CD4-positive, alpha-beta memory T cell (primary cell): ENCODE measurements around the gene UPF2. TPM values are rescaled to one million over a fixed set of nuclear protein-coding genes. Genes with fewer than 3 reads are reported as not detected.

Experiments used
- CTCF ChIA-PET: fragments of 350-600 bp; sonication (Branson Sonifier 250); formaldehyde crosslinking; loops from one replicate; lab custom pipeline; 2021; ENCODE audit warnings: inconsistent platforms; ENCODE audit not compliant: partially characterized antibody; lab: Charles Lee
- POLR2A ChIA-PET: fragments of 350-600 bp; sonication (Branson Sonifier 250); formaldehyde crosslinking; loops from one replicate; lab custom pipeline; 2021; ENCODE audit not compliant: partially characterized antibody; lab: Charles Lee
- DNase-seq, 5 donors: peaks; one replicate each; pipeline versions ENCODE4 v3.0.0 to v3.0.0-alpha.2; 2020 to 2022; ENCODE audit warnings: mixed read lengths in 1 of 5
- H3K27ac ChIP-seq: one replicate; pipeline ENCODE4 v1.7.0; 2013; ENCODE audit warnings: low read depth, low read length
- H3K27me3 ChIP-seq: 2 replicates; pipeline ENCODE4 v1.7.0; 2013; ENCODE audit warnings: mild to moderate bottlenecking, low read length, moderate library complexity; ENCODE audit not compliant: insufficient read depth
- H3K36me3 ChIP-seq: 2 replicates; pipeline ENCODE4 v1.7.0; 2013; ENCODE audit warnings: mild to moderate bottlenecking, low read length, moderate library complexity; ENCODE audit not compliant: insufficient read depth
- H3K4me1 ChIP-seq: 2 replicates; pipeline ENCODE4 v1.7.0; 2013; ENCODE audit warnings: mild to moderate bottlenecking, low read length, moderate library complexity; ENCODE audit not compliant: insufficient read depth
- H3K4me3 ChIP-seq, 2 donors: one replicate each; pipeline ENCODE4 v1.7.0; 2013; ENCODE audit warnings: low read length in 2 of 2, mild to moderate bottlenecking in 1 of 2
- H3K9me3 ChIP-seq, 2 donors: one replicate each; pipeline ENCODE4 v1.7.0; 2013; ENCODE audit warnings: low read length in 2 of 2, control low read depth in 1 of 2; ENCODE audit not compliant: control insufficient read depth in 1 of 2
- H3K27ac Mint-ChIP-seq, 7 donors: one replicate each; pipeline ENCODE4 v1.8.0; 2020 to 2021; ENCODE audit warnings: mixed read lengths in 7 of 7, mild to moderate bottlenecking in 6 of 7, inconsistent platforms in 3 of 7, moderate library complexity in 3 of 7
- H3K27me3 Mint-ChIP-seq, 2 donors: one replicate each; pipeline ENCODE4 v1.8.0; 2020 to 2021; ENCODE audit warnings: mixed read lengths in 2 of 2
- H3K36me3 Mint-ChIP-seq, 2 donors: one replicate each; pipeline ENCODE4 v1.8.0; 2020 to 2021; ENCODE audit warnings: mixed read lengths in 2 of 2, inconsistent platforms in 1 of 2, mild to moderate bottlenecking in 1 of 2
- H3K4me1 Mint-ChIP-seq, 4 donors: one replicate each; pipeline ENCODE4 v1.8.0; 2020 to 2021; ENCODE audit warnings: mixed read lengths in 4 of 4, mild to moderate bottlenecking in 1 of 4
- H3K4me3 Mint-ChIP-seq, 8 donors: one replicate each; pipeline ENCODE4 v1.8.0; 2020 to 2021; ENCODE audit warnings: mixed read lengths in 8 of 8, mild to moderate bottlenecking in 7 of 8, moderate library complexity in 6 of 8, inconsistent platforms in 3 of 8
- H3K9me3 Mint-ChIP-seq, 8 donors: one replicate each; pipeline ENCODE4 v1.8.0; 2020 to 2021; ENCODE audit warnings: mixed read lengths in 8 of 8, mild to moderate bottlenecking in 5 of 8, inconsistent platforms in 3 of 8, moderate library complexity in 1 of 8
- intact Hi-C: fragments of 100-400 bp; cut with micrococcal nuclease; formaldehyde crosslinking; loops from one replicate; pipeline ENCODE4 v1.15.1; 2023
- polyA plus RNA-seq, 2 donors: library from polyadenylated mRNA; unstranded; fragments of 300-500 nt; fragmentation: Illumina TruSeq; gene quantifications; one replicate each; pipeline ENCODE4 v1.2.3, GENCODE V29; 2021
- total RNA-seq, 2 experiments: library from RNA; stranded (reverse); gene quantifications; one replicate each; pipeline ENCODE4 v1.2.3, GENCODE V29; 2021

UPF2 gene
- total and polyA plus RNA-seq, 4 experiments from 2014 or later, result 5.4 to 38.6 (median 28.1) TPM

- intact Hi-C loops, result no loop called here
Measured at GRCh38 chr10:11880151-11881029, 162.2 kb downstream of the UPF2 start.

GRCh38 chr10:11879387-11880094 lies 163.1 kb downstream of the UPF2 start:
- intact Hi-C loops, result no loop called here
- H3K27me3 Mint-ChIP-seq, result peaks cover 0 to 1% of the 10 kb centered on the region in 2 donors
- H3K9me3 ChIP-seq, result no peaks in the 10 kb centered on the region
- H3K4me3 Mint-ChIP-seq, result no peak overlapping the region
- DNase-seq, result no peak
- H3K4me1 Mint-ChIP-seq, result peaks cover 6 to 33% (median 16%) of the 10 kb centered on the region in 4 donors
- H3K36me3 Mint-ChIP-seq, result no peaks in the 10 kb centered on the region
- POLR2A ChIA-PET, result no interaction called here
- no peak overlapping the region for H3K27ac Mint-ChIP-seq
- H3K27me3 ChIP-seq, result no peaks in the 10 kb centered on the region
- no peaks in the 10 kb centered on the region for H3K9me3 Mint-ChIP-seq
- H3K4me1 ChIP-seq, result peaks cover 19% of the 10 kb centered on the region
- no peaks in the 10 kb centered on the region for H3K36me3 ChIP-seq
- no peak overlapping the region for H3K27ac ChIP-seq
- no peak overlapping the region for H3K4me3 ChIP-seq
- CTCF ChIA-PET, result no interaction called here

More at GRCh38 chr10:11880151-11881029, 162.2 kb downstream of the UPF2 start:
- H3K4me3 Mint-ChIP-seq, result no peak overlapping the region
- H3K27ac Mint-ChIP-seq, result peak overlapping the region in 1 of 7 donors; percentile 43
- CTCF ChIA-PET, result no interaction called here
- H3K9me3 ChIP-seq, result no peaks in the 10 kb centered on the region
- H3K4me1 Mint-ChIP-seq, result peaks cover 6 to 25% (median 10%) of the 10 kb centered on the region in 4 donors
- peaks cover 0 to 1% of the 10 kb centered on the region in 2 donors for H3K27me3 Mint-ChIP-seq
- no peaks in the 10 kb centered on the region for H3K27me3 ChIP-seq
- peaks cover 12% of the 10 kb centered on the region for H3K4me1 ChIP-seq
- no peak overlapping the region for H3K4me3 ChIP-seq
- DNase-seq, result no peak
- no peak overlapping the region for H3K27ac ChIP-seq
- no peaks in the 10 kb centered on the region for H3K9me3 Mint-ChIP-seq
- H3K36me3 Mint-ChIP-seq, result no peaks in the 10 kb centered on the region
- H3K36me3 ChIP-seq, result no peaks in the 10 kb centered on the region
- POLR2A ChIA-PET, result no interaction called here

- H3K36me3 Mint-ChIP-seq, result no peaks in the 10 kb centered on the region
- POLR2A ChIA-PET, result no interaction called here
- no peak overlapping the region for H3K4me3 Mint-ChIP-seq
- H3K27ac Mint-ChIP-seq, result peak overlapping the region in 1 of 7 donors; percentile 59
- peaks cover 23% of the 10 kb centered on the region for H3K4me1 ChIP-seq
- H3K4me3 ChIP-seq, result no peak overlapping the region
- CTCF ChIA-PET, result no interaction called here
- H3K4me1 Mint-ChIP-seq, result peaks cover 10 to 39% (median 18%) of the 10 kb centered on the region in 4 donors
- intact Hi-C loops, result no loop called here
- H3K27me3 Mint-ChIP-seq, result peaks cover 0 to 1% of the 10 kb centered on the region in 2 donors
- H3K27me3 ChIP-seq, result no peaks in the 10 kb centered on the region
- H3K36me3 ChIP-seq, result no peaks in the 10 kb centered on the region
- no peaks in the 10 kb centered on the region for H3K9me3 ChIP-seq
- no peak for DNase-seq
- no peaks in the 10 kb centered on the region for H3K9me3 Mint-ChIP-seq
- H3K27ac ChIP-seq, result no peak overlapping the region
Measured at GRCh38 chr10:11878776-11879175, 163.8 kb downstream of the UPF2 start.

- Mint-ChIP-seq H3K4me1 (peaks cover 7 to 31% (median 15%) of the 10 kb centered on the region in 4 donors), H3K9me3 (no peaks in the 10 kb centered on the region), H3K27me3 (peaks cover 0 to 4% of the 10 kb centered on the region in 2 donors), H3K27ac (no peak overlapping the region), H3K36me3 (no peaks in the 10 kb centered on the region), H3K4me3 (no peak overlapping the region)
- intact Hi-C loops, result no loop called here
- Histone ChIP-seq H3K27me3 (no peaks in the 10 kb centered on the region), H3K27ac (no peak overlapping the region), H3K4me1 (peaks cover 14% of the 10 kb centered on the region), H3K4me3 (no peak overlapping the region), H3K9me3 (no peaks in the 10 kb centered on the region), H3K36me3 (no peaks in the 10 kb centered on the region)
- CTCF ChIA-PET, result no interaction called here
- DNase-seq, result no peak
- POLR2A ChIA-PET, result no interaction called here
Measured at GRCh38 chr10:11877591-11877905, 165.1 kb downstream of the UPF2 start.

- POLR2A ChIA-PET, result no interaction called here
- no peaks in the 10 kb centered on the region for H3K27me3 ChIP-seq
- no peak overlapping the region for H3K27ac Mint-ChIP-seq
Measured at GRCh38 chr10:11876805-11877590, 165.6 kb downstream of the UPF2 start.

GRCh38 chr10:11876324-11876723 lies 166.3 kb downstream of the UPF2 start:
- POLR2A ChIA-PET, result no interaction called here
- H3K27ac Mint-ChIP-seq, result peak overlapping the region in 1 of 7 donors; percentile 46
- Histone ChIP-seq H3K27ac (no peak overlapping the region), H3K4me3 (no peak overlapping the region), H3K36me3 (no peaks in the 10 kb centered on the region), H3K4me1 (peaks cover 20% of the 10 kb centered on the region), H3K27me3 (no peaks in the 10 kb centered on the region), H3K9me3 (no peaks in the 10 kb centered on the region)
- no peaks in the 10 kb centered on the region for H3K36me3 Mint-ChIP-seq
- intact Hi-C loops, result no loop called here
- CTCF ChIA-PET, result no interaction called here
- H3K4me1 Mint-ChIP-seq, result peaks cover 6 to 29% (median 15%) of the 10 kb centered on the region in 4 donors
- H3K9me3 Mint-ChIP-seq, result no peaks in the 10 kb centered on the region
- H3K4me3 Mint-ChIP-seq, result no peak overlapping the region
- peaks cover 0 to 4% of the 10 kb centered on the region in 2 donors for H3K27me3 Mint-ChIP-seq
- DNase-seq, result no peak

More at GRCh38 chr10:11876805-11877590, 165.6 kb downstream of the UPF2 start:
- Mint-ChIP-seq H3K4me3 (no peak overlapping the region), H3K36me3 (no peaks in the 10 kb centered on the region), H3K4me1 (peaks cover 3 to 26% (median 11%) of the 10 kb centered on the region in 4 donors), H3K9me3 (no peaks in the 10 kb centered on the region), H3K27me3 (peaks cover 0 to 4% of the 10 kb centered on the region in 2 donors)
- H3K36me3 ChIP-seq, result no peaks in the 10 kb centered on the region
- CTCF ChIA-PET, result no interaction called here
- no peak overlapping the region for H3K27ac ChIP-seq
- H3K9me3 ChIP-seq, result no peaks in the 10 kb centered on the region
- DNase-seq, result no peak
- H3K4me3 ChIP-seq, result no peak overlapping the region
- intact Hi-C loops, result no loop called here
- peaks cover 13% of the 10 kb centered on the region for H3K4me1 ChIP-seq
